Stimulated activated CD4-positive, alpha-beta T cell treated with anti-CD3 and anti-CD28 coated beads, TNF-alpha, amount 100 ng/mL, for 4 hours (primary cell): Measurements from ENCODE around the gene SLC7A10.

Source experiments
- DNase-seq, 3 experiments: peaks; one replicate each; pipeline ENCODE4 v3.0.0-alpha.2; 2020; ENCODE audit warnings: low read depth in 3 of 3

SLC7A10 gene

DNA sequence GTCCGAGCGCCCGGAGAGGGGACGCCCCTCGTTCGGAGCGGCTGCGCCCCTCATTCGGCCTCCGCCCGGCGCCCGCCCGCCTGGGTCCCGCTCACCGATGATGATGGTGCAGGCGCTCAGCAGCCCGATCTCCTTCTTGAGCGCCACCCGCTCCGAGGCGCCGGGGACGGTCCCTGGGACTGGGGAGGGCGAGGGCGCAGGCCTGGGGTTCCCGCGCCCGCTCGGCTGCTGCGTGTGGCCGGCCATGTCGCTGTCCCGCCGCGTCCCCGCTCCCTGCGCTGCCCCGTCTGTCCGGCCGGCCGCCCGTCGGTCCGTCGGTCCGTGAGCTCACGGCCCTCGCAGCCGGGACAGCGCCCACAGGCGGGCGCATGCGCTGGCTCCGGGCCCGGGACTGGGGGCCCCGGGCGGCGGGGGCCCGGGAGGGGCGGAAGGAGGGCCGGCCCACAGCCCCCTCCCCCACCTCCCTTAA is at the start of gene SLC7A10:
Gene SLC7A10 (minus strand): TSS at position 393 of the 469 bp plus-strand sequence. CDS start 147 bp downstream, at position 246.
- no peak for DNase-seq

DNA sequence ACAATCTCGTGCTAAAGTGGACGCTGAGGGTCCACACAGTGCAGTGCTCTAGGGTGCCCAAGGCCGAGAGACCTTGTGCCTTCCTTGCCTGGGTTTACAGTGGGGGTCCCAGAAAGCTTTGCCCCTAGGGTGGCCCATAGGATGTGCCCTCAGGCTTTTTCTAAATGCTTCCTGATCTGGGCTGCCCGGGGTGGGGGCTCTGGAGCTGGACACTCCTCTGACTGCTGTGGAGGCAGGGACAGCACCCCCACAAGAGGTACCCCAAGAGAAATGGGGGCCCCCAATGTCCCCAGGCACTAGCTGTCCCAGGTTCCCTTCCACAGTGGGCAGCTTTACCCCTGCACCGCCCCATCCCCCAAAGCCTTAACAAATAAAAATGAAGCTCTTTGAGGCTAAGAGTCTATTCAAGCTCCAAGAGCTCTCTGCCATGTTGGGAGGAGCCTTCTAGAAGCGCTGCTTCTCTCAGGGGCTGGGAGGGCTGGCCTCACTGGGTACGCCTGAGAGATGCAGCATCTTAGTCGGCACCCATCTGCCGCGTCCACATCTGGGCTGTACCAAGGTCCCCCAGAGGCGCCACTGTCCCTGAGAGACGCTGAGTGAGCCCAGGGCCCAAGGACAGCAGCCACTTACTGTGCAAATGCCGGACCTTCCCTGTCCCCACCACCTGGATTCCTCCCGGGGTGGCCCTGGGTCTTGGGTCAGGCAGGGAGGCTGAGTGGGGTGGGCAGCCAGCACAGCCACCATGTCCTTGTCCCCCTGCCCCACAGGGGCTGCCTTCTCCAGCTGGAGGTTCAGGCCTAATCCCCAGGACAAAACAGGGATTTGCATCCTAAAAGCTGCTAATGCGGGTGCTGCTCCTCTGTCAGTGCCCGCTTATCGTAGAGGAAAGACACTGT is 49.3 kb upstream of the SLC7A10 start:
- no peak for DNase-seq

- peak in 2 of 3 experiments; percentile 21 to 29 for DNase-seq
These were observed 48.4 kb upstream of the SLC7A10 start for GRCh38 chr19:33273881-33274662.

- DNase-seq: no peak
These were observed 47.6 kb upstream of the SLC7A10 start for GRCh38 chr19:33273065-33273736.

- no peak for DNase-seq
These were observed 45.8 kb upstream of the SLC7A10 start for GRCh38 chr19:33271246-33272021.

GRCh38 chr19:33270769-33271168 is 45.1 kb upstream of the SLC7A10 start:
- no peak for DNase-seq

DNA sequence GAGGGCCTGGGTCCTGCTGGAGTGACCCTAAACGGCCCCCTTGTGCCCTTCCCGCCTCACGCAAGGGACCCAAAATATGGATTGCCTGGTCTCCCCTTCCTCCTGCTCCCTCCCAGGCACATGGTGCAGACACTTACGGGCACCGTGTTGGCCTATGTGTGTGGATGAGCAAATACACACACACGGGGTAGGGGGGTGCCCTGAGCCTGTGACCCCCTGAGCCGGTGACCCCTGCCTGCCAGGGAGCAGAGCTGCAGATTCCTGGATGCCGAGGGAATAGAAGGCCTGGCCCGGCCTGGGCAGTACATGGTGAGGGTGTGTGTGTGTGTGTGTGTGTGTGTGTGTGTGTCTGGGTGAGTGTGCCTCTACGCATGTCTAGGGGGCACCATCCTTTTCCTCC is 43.4 kb upstream of the SLC7A10 start:
- DNase-seq: no peak

DNA sequence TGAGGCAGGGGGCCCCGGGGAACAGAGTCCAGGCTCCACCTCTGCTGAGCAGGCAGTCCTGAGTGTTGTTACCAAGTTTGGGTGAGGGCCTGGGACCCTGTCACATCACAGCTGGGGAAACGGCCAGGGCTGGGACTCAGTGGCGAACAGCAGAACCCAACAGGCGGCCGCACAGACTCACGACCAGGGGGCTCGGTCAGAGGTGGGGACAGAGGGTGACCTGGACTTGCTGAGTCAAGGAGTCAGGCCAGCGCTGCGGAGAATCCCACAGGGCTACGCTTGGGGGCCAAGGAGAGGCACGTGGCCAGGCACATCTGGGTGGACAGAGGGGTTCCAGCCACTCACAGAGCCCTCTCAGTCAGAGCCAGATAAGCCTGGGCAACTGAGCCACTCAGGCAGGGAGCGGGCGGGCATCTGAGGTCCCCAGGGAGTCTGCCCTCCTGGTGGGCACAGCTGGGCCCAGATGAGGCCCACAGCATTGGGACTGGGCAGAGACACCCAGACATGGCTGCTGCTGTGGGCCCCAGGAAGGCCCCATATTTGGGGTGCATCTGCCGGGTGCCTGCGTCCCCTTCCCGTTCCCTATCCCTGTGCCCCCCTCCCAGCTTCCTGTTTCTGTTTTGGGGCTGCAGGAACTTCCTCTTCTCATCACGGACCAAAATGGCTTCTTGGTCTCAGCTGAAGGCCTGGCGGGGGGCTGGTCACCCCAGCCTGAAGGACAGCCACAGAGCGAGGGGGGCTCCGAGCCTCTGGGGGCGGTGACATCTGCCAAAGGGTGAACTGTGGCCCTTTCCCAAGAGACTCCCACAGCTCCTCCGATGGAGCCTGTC is 42.7 kb upstream of the SLC7A10 start:
- no peak for DNase-seq

GRCh38 chr19:33267706-33268105 is 42.1 kb upstream of the SLC7A10 start:
- DNase-seq: no peak

GRCh38 chr19:33266974-33267484 is 41.4 kb upstream of the SLC7A10 start:
- no peak for DNase-seq

- DNase-seq: no peak
These were observed 39.3 kb upstream of the SLC7A10 start for GRCh38 chr19:33264881-33265445.

DNA sequence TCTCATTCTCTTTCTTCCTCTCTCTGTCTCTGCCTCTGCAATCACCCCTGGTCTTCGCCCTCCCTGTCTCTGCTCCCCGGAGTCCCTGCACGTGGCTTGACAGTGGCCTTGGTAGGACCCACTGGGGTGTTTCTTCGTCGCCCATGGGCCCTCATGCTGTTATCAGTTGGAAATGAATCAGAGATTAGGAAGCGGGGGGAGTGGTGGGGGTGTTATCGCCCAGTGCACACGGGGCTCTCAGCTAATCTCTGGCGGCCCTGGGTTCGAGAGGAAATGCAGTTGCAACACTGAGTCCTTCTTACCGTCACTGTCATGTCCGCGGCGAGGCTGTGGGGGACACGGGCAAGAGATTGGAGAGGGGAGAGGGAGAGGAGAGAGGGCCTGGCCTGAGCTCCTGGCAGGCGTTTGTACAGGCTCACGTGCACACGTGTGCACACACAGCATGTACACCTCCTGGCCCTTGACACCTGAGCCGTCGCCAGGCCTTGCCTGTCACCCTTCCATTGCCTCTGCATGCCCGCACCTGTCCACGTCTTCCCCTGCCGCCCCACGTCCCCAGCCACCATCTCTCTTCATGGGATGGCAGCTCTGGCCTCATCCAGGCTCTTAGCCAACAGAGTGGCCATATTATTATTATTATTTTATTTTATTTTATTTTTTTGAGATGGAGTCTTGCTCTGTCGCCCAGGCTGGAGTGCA is 37.8 kb upstream of the SLC7A10 start:
- no peak for DNase-seq

DNA sequence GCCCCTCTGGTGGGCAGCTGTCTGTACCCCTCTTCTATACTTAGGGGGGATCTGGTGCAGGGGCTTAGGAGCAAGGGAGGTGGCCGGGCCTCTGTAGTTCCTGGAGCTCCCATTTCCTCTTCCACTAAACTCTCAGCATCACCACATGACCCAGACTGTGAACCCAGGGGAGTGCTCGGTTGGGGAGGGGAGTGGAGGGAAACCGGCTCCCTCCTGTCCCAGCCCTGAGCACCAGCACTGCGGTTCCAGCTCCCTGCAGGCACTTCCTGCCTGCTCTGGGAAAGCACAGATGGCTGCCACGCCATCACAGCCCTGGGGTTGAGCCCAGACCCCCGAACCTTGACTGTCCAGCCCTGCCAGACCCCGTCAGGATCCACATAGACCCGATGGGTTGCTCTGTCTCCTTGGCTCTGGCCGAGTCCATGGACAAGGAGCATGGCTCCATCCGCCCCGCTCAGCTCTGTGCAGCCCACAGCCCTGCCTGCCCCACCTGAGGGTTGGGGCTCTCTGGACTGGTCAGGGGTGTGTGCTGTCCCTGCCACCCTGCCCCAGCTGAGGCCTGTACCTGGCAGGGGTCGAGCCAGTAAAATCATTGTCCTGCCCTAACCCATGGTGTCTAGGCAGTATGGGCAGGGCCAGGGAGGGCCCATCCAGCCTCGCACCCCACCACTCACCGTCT is 36.0 kb upstream of the SLC7A10 start:
- DNase-seq: no peak

DNA sequence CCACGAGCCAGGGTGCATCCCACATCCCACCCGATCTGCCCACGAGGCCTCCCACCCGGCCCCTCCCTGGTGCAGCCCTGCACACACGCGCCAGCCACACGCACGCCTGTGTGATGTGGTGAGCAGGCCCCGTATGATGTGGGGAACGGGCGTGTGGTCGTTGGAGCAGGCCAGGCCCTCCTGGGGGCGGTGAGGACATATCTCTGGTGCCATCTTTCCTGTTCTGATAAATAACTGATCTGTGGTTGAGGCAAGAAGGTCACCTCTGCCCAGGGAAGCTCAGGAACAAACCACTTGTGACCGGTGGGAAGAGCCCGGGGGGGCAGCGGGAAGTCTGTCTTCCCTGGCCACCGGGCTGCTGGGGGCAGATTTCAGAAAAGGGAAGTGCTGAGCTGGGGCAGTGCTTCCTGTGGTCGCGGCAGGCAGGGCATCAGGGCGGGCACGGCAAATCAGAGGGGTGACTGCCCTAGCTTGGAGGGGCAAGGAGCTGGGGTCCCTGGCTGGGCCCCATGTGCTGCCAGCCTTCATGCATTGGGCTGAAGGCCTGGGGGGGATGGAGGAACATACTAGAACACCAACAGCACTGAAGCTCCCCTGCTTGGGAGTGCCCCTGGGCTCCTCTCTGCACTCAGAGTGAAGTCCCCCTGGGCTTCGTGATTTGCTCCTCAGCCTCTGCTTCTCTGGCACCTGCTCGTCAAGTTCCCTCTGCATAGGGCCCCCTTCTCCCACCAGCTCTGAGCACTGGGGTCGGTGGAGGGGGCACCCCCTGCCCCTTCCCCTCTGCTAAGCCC is 35.2 kb upstream of the SLC7A10 start:
- no peak for DNase-seq

DNA sequence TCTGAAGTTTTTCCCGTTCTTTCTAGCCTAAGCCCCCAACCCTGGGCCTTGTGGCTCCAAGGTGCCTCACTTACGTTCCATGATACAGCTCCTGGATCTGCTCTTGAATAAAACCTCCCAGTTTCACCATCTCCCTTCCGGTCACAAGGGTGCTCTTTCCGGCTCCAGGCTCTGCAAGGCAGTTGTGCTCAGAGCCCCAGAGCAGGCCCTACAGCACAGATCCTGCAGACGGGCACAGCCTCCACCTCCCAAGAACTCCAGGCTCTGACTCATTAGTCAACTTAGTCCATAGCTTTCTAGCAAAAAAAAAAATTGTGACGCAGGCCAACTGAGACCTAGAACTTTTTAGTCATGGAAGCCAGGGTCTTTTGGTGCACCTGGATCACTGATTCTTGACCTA is 33.9 kb upstream of the SLC7A10 start:
- no peak for DNase-seq

GRCh38 chr19:33257828-33258227 is 32.2 kb upstream of the SLC7A10 start:
- DNase-seq: no peak

GRCh38 chr19:33256261-33256660 is 30.6 kb upstream of the SLC7A10 start:
- DNase-seq: no peak

- DNase-seq: no peak
These were observed 30.1 kb upstream of the SLC7A10 start for GRCh38 chr19:33255781-33256180.
